SK-N-SH (cell line): Measurements from ENCODE around the gene LRRC40. TPM values are rescaled to one million over a fixed set of nuclear protein-coding genes. Genes with fewer than 3 reads are reported as not detected.

Experiments used
- CTCF ChIA-PET: fragments of 300-600, 350-600 bp; formaldehyde crosslinking; extraction: SDS; loops from one replicate; lab custom pipeline; 2021; lab: Yijun Ruan, JAX
- POLR2A ChIA-PET: fragments of 350-600 bp; sonication (Branson Sonifier 250); formaldehyde crosslinking; extraction: SDS; loops from one replicate; lab custom pipeline; 2020; ENCODE audit warnings: antibody characterized with exemption, inconsistent platforms; lab: Yijun Ruan, JAX
- DNase-seq: peaks from one replicate; pipeline ENCODE4 v3.0.0; 2012
- H2AFZ ChIP-seq: fragments of 200-600 bp; sonication (generic); 2 replicates; pipeline ENCODE4 v1.8.1; 2016; ENCODE audit warnings: antibody characterized with exemption, mild to moderate bottlenecking, low read depth
- H3F3A ChIP-seq: fragments of 200-600 bp; sonication (generic); replicated peaks from 2 replicates; pipeline ENCODE3; 2016; ENCODE audit warnings: antibody characterized with exemption, mild to moderate bottlenecking; ENCODE audit not compliant: insufficient read depth
- H3K27ac ChIP-seq, 2 experiments: fragments of 200-500 bp in 1 of 2; fragments of 200-600 bp in 1 of 2; sonication (Bioruptor generic) in 1 of 2; sonication (generic), shearing (Covaris generic) in 1 of 2; 2 replicates each; pipeline versions ENCODE4 v1.5.1 to v1.6.1; 2014 to 2016; ENCODE audit warnings: low read depth in 2 of 2, inconsistent platforms in 1 of 2, low read length in 1 of 2, mild to moderate bottlenecking in 1 of 2, mixed read lengths in 1 of 2
- H3K27me3 ChIP-seq: fragments of 200-600 bp; sonication (generic), shearing (Covaris generic); 2 replicates; pipeline ENCODE4 v1.6.1; 2016; ENCODE audit warnings: mixed run types; ENCODE audit not compliant: insufficient read depth
- H3K36me3 ChIP-seq, 2 experiments: fragments of 200-500 bp in 1 of 2; fragments of 200-600 bp in 1 of 2; sonication (Bioruptor generic) in 1 of 2; sonication (generic) in 1 of 2; replicated peaks in 1 of 2; 2 replicates each; pipeline versions ENCODE3 to v1.5.1; 2014 to 2016; ENCODE audit warnings: low read length in 1 of 2, mild to moderate bottlenecking in 1 of 2; ENCODE audit not compliant: insufficient read depth in 2 of 2, control insufficient read depth in 1 of 2
- H3K4me1 ChIP-seq, 2 experiments: fragments of 200-500 bp in 1 of 2; fragments of 200-600 bp in 1 of 2; sonication (Bioruptor generic) in 1 of 2; sonication (generic), shearing (Covaris generic) in 1 of 2; 2 replicates each; pipeline versions ENCODE4 v1.5.1 to v1.6.1; 2014 to 2016; ENCODE audit warnings: low read depth in 1 of 2, low read length in 1 of 2, mixed run types in 1 of 2; ENCODE audit not compliant: insufficient read depth in 2 of 2, control insufficient read depth in 1 of 2
- H3K4me2 ChIP-seq: fragments of 200-600 bp; sonication (generic), shearing (Covaris generic); 2 replicates; pipeline ENCODE4 v1.6.1; 2017; ENCODE audit warnings: mixed run types
- H3K4me3 ChIP-seq, 2 experiments: fragments of 200-500 bp in 1 of 2; fragments of 200-600 bp in 1 of 2; sonication (Bioruptor generic) in 1 of 2; sonication (generic), shearing (Covaris generic) in 1 of 2; 2 replicates each; pipeline versions ENCODE4 v1.5.1 to v1.8.1; 2014 to 2016; ENCODE audit warnings: low read depth in 2 of 2, inconsistent platforms in 1 of 2, low read length in 1 of 2, mild to moderate bottlenecking in 1 of 2, mixed read lengths in 1 of 2, moderate library complexity in 1 of 2
- H3K79me2 ChIP-seq: fragments of 200-600 bp; sonication (generic); 2 replicates; pipeline ENCODE4 v1.8.1; 2017; ENCODE audit warnings: mild to moderate bottlenecking; ENCODE audit not compliant: insufficient read depth
- H3K9ac ChIP-seq: fragments of 200-600 bp; sonication (generic); 2 replicates; pipeline ENCODE4 v1.6.1; 2017; ENCODE audit warnings: mixed run types
- H3K9me2 ChIP-seq: fragments of 200-600 bp; sonication (generic); 2 replicates; pipeline ENCODE4 v1.6.1; 2017; ENCODE audit warnings: mixed run types
- H3K9me3 ChIP-seq: fragments of 200-600 bp; sonication (generic); 2 replicates; pipeline ENCODE4 v1.6.1; 2017; ENCODE audit warnings: mixed run types, mild to moderate bottlenecking, moderate library complexity
- H4K20me1 ChIP-seq: fragments of 200-600 bp; sonication (generic); 2 replicates; pipeline ENCODE4 v1.6.1; 2017; ENCODE audit warnings: mild to moderate bottlenecking, mixed run types; ENCODE audit not compliant: insufficient read depth
- CHD2 ChIP-seq: fragments of 150-350 bp; IDR thresholded peaks from 2 replicates; pipeline ENCODE4 v1.6.1; 2018; ENCODE audit warnings: low read length; ENCODE audit not compliant: partially characterized antibody
- ELF1 ChIP-seq: IDR thresholded peaks from 2 replicates; pipeline ENCODE4 v1.4.0; 2012
- EP300 ChIP-seq, 2 experiments: IDR thresholded peaks; 2 replicates each; pipeline versions ENCODE4 v1.4.0 to v1.6.1; 2012; ENCODE audit warnings: borderline replicate concordance in 1 of 2, low read depth in 1 of 2, low read length in 1 of 2
- EZH2phosphoT487 ChIP-seq: fragments of 200-600 bp; sonication (generic); IDR thresholded peaks from 2 replicates; pipeline ENCODE4 v1.6.1; 2017; ENCODE audit warnings: low read depth, mixed run types, mild to moderate bottlenecking, antibody characterized with exemption, moderate library complexity, borderline replicate concordance
- FOXJ3 ChIP-seq: sonication (generic); formaldehyde crosslinking; IDR thresholded peaks from 2 replicates; pipeline ENCODE4 v1.5.1; 2020; ENCODE audit warnings: mild to moderate bottlenecking, missing genetic modification reagents
- GATA2 ChIP-seq: sonication (generic); formaldehyde crosslinking; IDR thresholded peaks from 2 replicates; pipeline ENCODE4 v1.5.0; 2020; ENCODE audit warnings: mild to moderate bottlenecking, missing genetic modification reagents
- JUND ChIP-seq: IDR thresholded peaks from 2 replicates; pipeline ENCODE4 v1.4.0; 2012
- MEF2A ChIP-seq: IDR thresholded peaks from 2 replicates; pipeline ENCODE4 v1.4.0; 2012; ENCODE audit warnings: low read depth, borderline replicate concordance
- NFIC ChIP-seq: IDR thresholded peaks from 2 replicates; pipeline ENCODE4 v1.4.0; 2012; ENCODE audit warnings: borderline replicate concordance
- RXRA ChIP-seq: IDR thresholded peaks from 2 replicates; pipeline ENCODE4 v1.4.0; 2012; ENCODE audit warnings: low read depth, mild to moderate bottlenecking, borderline replicate concordance
- SMC3 ChIP-seq: IDR thresholded peaks from 2 replicates; pipeline ENCODE4 v1.6.1; 2012; ENCODE audit warnings: low read depth, low read length, improper control_type of control experiment
- WGBS: methylation state at CpG from one replicate; pipeline ENCODE4 v1.1.6; 2017; ENCODE audit warnings: low lambda C conversion rate; 5-methylcytosine and 5-hydroxymethylcytosine counted together
- polyA plus RNA-seq, 3 experiments: library from polyadenylated mRNA; depleted of rRNA; stranded (reverse); fragments of >200 nt; gene quantifications; 2 replicates each; pipeline ENCODE4 v1.2.3, GENCODE V29; 2012
- TF ChIP-seq, protein P1 (sequence below): IDR thresholded peaks from 2 replicates; pipeline ENCODE4 v1.6.1; 2012; ENCODE audit warnings: mild to moderate bottlenecking, low read depth, low read length, moderate library complexity
- TF ChIP-seq, protein P2 (sequence below): IDR thresholded peaks from 2 replicates; pipeline ENCODE4 v1.4.0; 2012; ENCODE audit warnings: low read depth, borderline replicate concordance

The LRRC40 gene
- polyA plus RNA-seq, 1 of the 3 experiments (the other 2 are of a cell fraction) = 5.6 TPM

DNA sequence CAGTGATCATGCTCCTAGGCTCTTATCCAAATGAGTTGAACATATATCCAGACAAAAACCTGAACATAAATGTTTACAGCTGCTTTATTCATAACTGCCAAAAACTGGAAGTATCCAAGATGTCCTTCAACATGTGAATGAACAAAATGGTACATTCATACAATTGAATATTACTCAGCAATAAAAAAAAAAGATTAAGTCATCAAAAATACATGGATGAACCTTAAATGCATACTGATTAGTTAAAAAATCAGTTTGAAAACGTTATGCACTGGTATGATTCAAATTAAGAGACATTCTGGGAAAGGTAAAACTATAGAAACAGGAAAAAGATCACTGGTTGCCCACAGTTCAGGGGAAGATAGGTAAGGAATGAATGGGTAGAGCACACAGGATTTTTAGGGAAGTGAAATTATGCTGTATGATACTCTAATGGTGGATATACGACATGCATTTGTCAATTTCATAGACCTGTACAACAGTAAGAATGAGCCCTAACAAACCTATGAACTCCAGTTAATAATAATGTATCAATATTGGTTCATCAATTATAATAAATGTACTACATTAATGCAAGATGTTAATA, 3.1 kb downstream of the LRRC40 start:
- 79% methylated on average over 2 of the region's 2 CpGs for WGBS
- CTCF ChIA-PET = no interaction called here

DNA sequence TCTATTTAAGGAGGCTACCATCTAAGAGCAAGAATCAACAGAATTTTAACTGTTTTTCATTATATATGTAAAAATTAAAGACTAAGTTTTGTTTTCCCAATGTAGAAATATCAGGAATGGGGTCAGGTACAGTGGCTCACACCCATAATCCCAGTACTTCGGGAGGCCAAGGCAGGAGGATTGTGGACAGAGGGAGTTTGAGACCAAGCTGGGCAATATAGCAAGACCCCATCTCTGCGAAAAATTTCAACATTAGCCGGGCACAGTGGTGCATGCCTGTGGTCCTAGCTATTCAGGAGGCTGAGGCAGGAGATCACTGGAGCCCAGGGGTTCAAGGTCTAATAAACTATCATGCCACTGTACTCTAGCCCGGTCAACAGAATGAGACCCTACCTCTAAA, 5.3 kb downstream of the LRRC40 start:
- Histone ChIP-seq H3K4me1 (peaks cover 0 to 4% of the 10 kb centered on the region in 2 experiments; a peak in 2 of 4 replicates), H2AFZ (no peak overlapping the region), H3K4me2 (no peak overlapping the region), H3K9ac (no peak overlapping the region), H3F3A (peaks cover under 1% of the 10 kb centered on the region), H3K4me3 (no peak overlapping the region), H4K20me1 (no peaks in the 10 kb centered on the region), H3K79me2 (peaks cover 98% of the 10 kb centered on the region), H3K9me2 (no peaks in the 10 kb centered on the region), H3K36me3 (peaks cover 0 to 4% of the 10 kb centered on the region in 2 experiments), H3K9me3 (no peaks in the 10 kb centered on the region), H3K27me3 (no peaks in the 10 kb centered on the region), H3K27ac (no peak overlapping the region)
- 97% methylated on average over 4 of the region's 4 CpGs for WGBS
- ChIA-PET POLR2A (no interaction called here), CTCF (no interaction called here)
- TF ChIP-seq ELF1 = no peak
- TF ChIP-seq NFIC = no peak
- TF ChIP-seq RXRA = no peak
- DNase-seq = no peak

More for the DNA sequence above, 3.1 kb downstream of the LRRC40 start:
- Histone ChIP-seq H3K9ac (no peak overlapping the region), H4K20me1 (no peaks in the 10 kb centered on the region), H3K27me3 (no peaks in the 10 kb centered on the region), H2AFZ (no peak overlapping the region), H3K27ac (no peak overlapping the region), H3K4me2 (no peak overlapping the region), H3K9me2 (no peaks in the 10 kb centered on the region), H3K4me1 (peaks cover 0 to 4% of the 10 kb centered on the region in 2 experiments; a peak in 3 of 4 replicates), H3F3A (peaks cover 9% of the 10 kb centered on the region), H3K79me2 (peaks cover 100% of the 10 kb centered on the region), H3K9me3 (no peaks in the 10 kb centered on the region), H3K4me3 (no peak overlapping the region), H3K36me3 (peaks cover 0 to 4% of the 10 kb centered on the region in 2 experiments)
- TF ChIP-seq ELF1 (no peak), EP300 (IDR thresholded peaks at IDR 0.05; ENCODE audit: borderline replicate concordance in 1 of 2, low read depth in 1 of 2, low read length in 1 of 2) (no peak), MEF2A (no peak), SMC3 (no peak)
- no peak for DNase-seq
- POLR2A ChIA-PET = no interaction called here

DNA sequence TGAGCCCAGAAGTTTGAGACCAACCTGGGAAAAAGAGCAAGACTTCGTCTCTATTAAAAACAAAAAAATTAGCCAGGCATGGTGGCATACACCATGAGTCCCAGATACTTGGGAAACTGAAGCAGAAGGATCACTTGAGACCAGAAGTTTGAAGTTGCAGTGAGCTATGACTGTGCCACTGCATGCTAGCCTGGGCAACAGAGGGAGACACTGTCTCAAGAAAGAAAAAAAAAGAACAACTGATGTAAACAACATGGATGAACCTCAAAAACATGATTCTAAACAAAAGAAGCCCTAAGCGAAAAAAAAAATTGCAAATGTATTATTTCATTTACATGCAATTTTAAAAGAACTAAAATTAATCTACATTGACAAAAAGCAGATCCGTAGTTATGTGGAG, 9.0 kb downstream of the LRRC40 start:
- peaks cover 0 to 4% of the 10 kb centered on the region in 2 experiments for H3K36me3 ChIP-seq
- no peaks in the 10 kb centered on the region for H3K27me3 ChIP-seq
- DNase-seq = no peak
- CTCF ChIA-PET = no interaction called here
- H2AFZ ChIP-seq = no peak overlapping the region
- H3K4me2 ChIP-seq = no peak overlapping the region
- H3K9ac ChIP-seq = no peak overlapping the region
- H3K9me3 ChIP-seq = no peaks in the 10 kb centered on the region
- H3K9me2 ChIP-seq = no peaks in the 10 kb centered on the region
- H3K79me2 ChIP-seq = peaks cover 96% of the 10 kb centered on the region
- no peak overlapping the region for H3K4me3 ChIP-seq
- H4K20me1 ChIP-seq = no peaks in the 10 kb centered on the region
- H3K27ac ChIP-seq = no peak overlapping the region
- no peaks in the 10 kb centered on the region; a peak in 1 of 4 replicates for H3K4me1 ChIP-seq
- POLR2A ChIA-PET = no interaction called here
- peaks cover 3% of the 10 kb centered on the region for H3F3A ChIP-seq
- 90% methylated on average over 3 of the region's 3 CpGs for WGBS
- TF ChIP-seq MEF2A (no peak), EZH2phosphoT487 (no peak), JUND (no peak), GATA2 (CRISPR knock-in tag) (no peak), CHD2 (no peak), SMC3 (no peak), FOXJ3 (CRISPR knock-in tag) (no peak)
- TF ChIP-seq, protein P1, sequence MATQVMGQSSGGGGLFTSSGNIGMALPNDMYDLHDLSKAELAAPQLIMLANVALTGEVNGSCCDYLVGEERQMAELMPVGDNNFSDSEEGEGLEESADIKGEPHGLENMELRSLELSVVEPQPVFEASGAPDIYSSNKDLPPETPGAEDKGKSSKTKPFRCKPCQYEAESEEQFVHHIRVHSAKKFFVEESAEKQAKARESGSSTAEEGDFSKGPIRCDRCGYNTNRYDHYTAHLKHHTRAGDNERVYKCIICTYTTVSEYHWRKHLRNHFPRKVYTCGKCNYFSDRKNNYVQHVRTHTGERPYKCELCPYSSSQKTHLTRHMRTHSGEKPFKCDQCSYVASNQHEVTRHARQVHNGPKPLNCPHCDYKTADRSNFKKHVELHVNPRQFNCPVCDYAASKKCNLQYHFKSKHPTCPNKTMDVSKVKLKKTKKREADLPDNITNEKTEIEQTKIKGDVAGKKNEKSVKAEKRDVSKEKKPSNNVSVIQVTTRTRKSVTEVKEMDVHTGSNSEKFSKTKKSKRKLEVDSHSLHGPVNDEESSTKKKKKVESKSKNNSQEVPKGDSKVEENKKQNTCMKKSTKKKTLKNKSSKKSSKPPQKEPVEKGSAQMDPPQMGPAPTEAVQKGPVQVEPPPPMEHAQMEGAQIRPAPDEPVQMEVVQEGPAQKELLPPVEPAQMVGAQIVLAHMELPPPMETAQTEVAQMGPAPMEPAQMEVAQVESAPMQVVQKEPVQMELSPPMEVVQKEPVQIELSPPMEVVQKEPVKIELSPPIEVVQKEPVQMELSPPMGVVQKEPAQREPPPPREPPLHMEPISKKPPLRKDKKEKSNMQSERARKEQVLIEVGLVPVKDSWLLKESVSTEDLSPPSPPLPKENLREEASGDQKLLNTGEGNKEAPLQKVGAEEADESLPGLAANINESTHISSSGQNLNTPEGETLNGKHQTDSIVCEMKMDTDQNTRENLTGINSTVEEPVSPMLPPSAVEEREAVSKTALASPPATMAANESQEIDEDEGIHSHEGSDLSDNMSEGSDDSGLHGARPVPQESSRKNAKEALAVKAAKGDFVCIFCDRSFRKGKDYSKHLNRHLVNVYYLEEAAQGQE = no peak
- TF ChIP-seq, protein P2, sequence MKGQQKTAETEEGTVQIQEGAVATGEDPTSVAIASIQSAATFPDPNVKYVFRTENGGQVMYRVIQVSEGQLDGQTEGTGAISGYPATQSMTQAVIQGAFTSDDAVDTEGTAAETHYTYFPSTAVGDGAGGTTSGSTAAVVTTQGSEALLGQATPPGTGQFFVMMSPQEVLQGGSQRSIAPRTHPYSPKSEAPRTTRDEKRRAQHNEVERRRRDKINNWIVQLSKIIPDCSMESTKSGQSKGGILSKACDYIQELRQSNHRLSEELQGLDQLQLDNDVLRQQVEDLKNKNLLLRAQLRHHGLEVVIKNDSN = no peak
- TF ChIP-seq, all 33 proteins: peak for 0
